HepG2 (cell line): ENCODE results near the gene VEZF1.

Source experiments
- CHD2 ChIP-seq: IDR thresholded peaks from 2 replicates; pipeline ENCODE4 v1.6.1; 2011; ENCODE audit warnings: low read depth, low read length, improper control_type of control experiment
- NCOA5 ChIP-seq: sonication (generic); formaldehyde crosslinking; IDR thresholded peaks from 2 replicates; pipeline ENCODE4 v1.4.0; 2020; ENCODE audit warnings: missing genetic modification reagents
- ZNF382 ChIP-seq: sonication (generic); formaldehyde crosslinking; IDR thresholded peaks from 2 replicates; pipeline ENCODE4 v1.5.0; 2020; ENCODE audit warnings: missing genetic modification reagents, mild to moderate bottlenecking, borderline replicate concordance

DNA sequence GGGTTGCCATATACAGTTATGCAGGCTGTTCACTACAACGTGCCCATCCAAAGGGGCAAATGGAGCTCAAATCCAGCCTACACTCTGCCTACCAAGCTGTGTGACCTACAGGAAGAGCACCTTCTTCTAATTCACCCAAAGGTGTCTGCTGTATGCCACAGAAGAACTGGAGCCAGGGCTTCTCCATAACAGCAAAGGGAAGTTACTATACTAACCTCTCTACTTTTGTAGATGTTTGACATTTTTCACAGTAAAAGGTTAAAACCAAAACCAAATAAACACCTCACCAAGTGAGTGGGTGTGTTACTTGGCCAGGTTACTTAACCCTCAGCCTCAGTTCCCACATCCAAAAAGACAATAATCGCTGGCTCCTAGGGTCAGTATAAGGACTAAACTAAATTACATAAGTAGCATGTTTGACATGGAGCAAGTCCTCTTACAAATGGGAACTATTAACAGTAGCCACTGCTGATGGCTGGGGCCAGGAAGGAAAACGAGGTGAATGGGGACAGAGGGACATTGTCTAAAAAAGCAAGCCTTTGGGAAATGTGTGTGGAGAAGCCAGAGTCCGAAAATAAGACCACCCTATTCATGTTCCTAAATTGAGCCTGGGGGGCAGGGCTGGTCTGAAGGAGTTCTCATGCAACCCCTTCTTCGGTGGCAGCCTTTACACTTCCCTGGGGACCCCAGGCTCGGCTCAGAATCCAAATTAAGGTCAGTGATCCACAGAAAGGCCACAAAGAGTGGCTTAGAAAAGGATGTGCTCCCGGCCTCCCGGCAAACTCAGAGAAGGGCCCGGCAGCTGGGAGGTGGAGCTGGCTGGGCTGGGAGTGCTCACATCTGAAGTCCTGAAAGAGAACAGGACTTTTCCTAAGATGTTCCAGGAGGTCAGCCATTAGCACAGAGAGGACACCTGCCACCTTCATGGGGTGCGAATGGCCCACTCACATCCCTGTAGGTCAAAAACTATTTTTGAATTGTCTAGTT is 46.4 kb downstream of the VEZF1 start:
- TF ChIP-seq CHD2 (no peak), NCOA5 (no peak), ZNF382 (CRISPR knock-in tag) (no peak)
